ENCODE data around the gene PAX5. TPM values are rescaled to one million over a fixed set of nuclear protein-coding genes. Genes with fewer than 3 reads are reported as not detected.

The PAX5 gene
- total RNA-seq, 1 donor from 2014 or later, result not detected

- peaks cover 37% of the 10 kb centered on the region for H3K27me3 ChIP-seq (ENCODE audit: control insufficient read depth, insufficient read depth, low read length)
- no peaks in the 10 kb centered on the region for H3K36me3 ChIP-seq (ENCODE audit: control insufficient read depth, insufficient read depth, low read length)
- TF ChIP-seq CTCF (IDR thresholded peaks at IDR 0.05; ENCODE audit: insufficient read depth, low read length, poor library complexity, severe bottlenecking), result no peak
- DNase-seq (ENCODE audit: low read depth), result no peak
- no peak overlapping the region for H3K4me3 ChIP-seq (ENCODE audit: low read depth, low read length)
Measured at GRCh38 chr9:36815023-36815422, 219.0 kb downstream of the PAX5 start.

- peaks cover 20% of the 10 kb centered on the region for H3K27me3 ChIP-seq (ENCODE audit: control insufficient read depth, insufficient read depth, low read length)
- TF ChIP-seq CTCF (IDR thresholded peaks at IDR 0.05; ENCODE audit: insufficient read depth, low read length, poor library complexity, severe bottlenecking), result no peak
- no peak overlapping the region for H3K4me3 ChIP-seq (ENCODE audit: low read depth, low read length)
- H3K36me3 ChIP-seq (ENCODE audit: control insufficient read depth, insufficient read depth, low read length), result no peaks in the 10 kb centered on the region
- no peak for DNase-seq (ENCODE audit: low read depth)
Measured at GRCh38 chr9:36813154-36813553, 220.9 kb downstream of the PAX5 start.

- TF ChIP-seq CTCF (IDR thresholded peaks at IDR 0.05; ENCODE audit: insufficient read depth, low read length, poor library complexity, severe bottlenecking), result no peak
- Histone ChIP-seq H3K36me3 (ENCODE audit: control insufficient read depth, insufficient read depth, low read length) (no peaks in the 10 kb centered on the region), H3K4me3 (ENCODE audit: low read depth, low read length) (no peak overlapping the region), H3K27me3 (ENCODE audit: control insufficient read depth, insufficient read depth, low read length) (peaks cover 19% of the 10 kb centered on the region)
- DNase-seq (ENCODE audit: low read depth), result no peak
Measured at GRCh38 chr9:36812556-36812955, 221.5 kb downstream of the PAX5 start.

GRCh38 chr9:36808251-36808650 is 225.8 kb downstream of the PAX5 start:
- H3K27me3 ChIP-seq (ENCODE audit: control insufficient read depth, insufficient read depth, low read length), result peaks cover 13% of the 10 kb centered on the region
- DNase-seq (ENCODE audit: low read depth), result no peak
- no peak for TF ChIP-seq CTCF (IDR thresholded peaks at IDR 0.05; ENCODE audit: insufficient read depth, low read length, poor library complexity, severe bottlenecking)
- no peaks in the 10 kb centered on the region for H3K36me3 ChIP-seq (ENCODE audit: control insufficient read depth, insufficient read depth, low read length)
- H3K4me3 ChIP-seq (ENCODE audit: low read depth, low read length), result no peak overlapping the region

GRCh38 chr9:36803961-36804360 is 230.1 kb downstream of the PAX5 start:
- DNase-seq (ENCODE audit: low read depth), result no peak
- no peaks in the 10 kb centered on the region for H3K36me3 ChIP-seq (ENCODE audit: control insufficient read depth, insufficient read depth, low read length)

More at GRCh38 chr9:36803961-36804360, 230.1 kb downstream of the PAX5 start:
- Histone ChIP-seq H3K4me3 (ENCODE audit: low read depth, low read length) (no peak overlapping the region), H3K27me3 (ENCODE audit: control insufficient read depth, insufficient read depth, low read length) (peaks cover 31% of the 10 kb centered on the region)
- no peak for TF ChIP-seq CTCF (IDR thresholded peaks at IDR 0.05; ENCODE audit: insufficient read depth, low read length, poor library complexity, severe bottlenecking)
